Measurements from ENCODE around the gene SLCO2B1. TPM values are rescaled to one million over a fixed set of nuclear protein-coding genes. Genes with fewer than 3 reads are reported as not detected.

SLCO2B1 gene
- total and polyA plus RNA-seq, 2 of the 8 experiments (the other 6 are each of a cell fraction or from before 2014, with no cell fraction given) = 0.03 TPM; not detected in 1

DNA sequence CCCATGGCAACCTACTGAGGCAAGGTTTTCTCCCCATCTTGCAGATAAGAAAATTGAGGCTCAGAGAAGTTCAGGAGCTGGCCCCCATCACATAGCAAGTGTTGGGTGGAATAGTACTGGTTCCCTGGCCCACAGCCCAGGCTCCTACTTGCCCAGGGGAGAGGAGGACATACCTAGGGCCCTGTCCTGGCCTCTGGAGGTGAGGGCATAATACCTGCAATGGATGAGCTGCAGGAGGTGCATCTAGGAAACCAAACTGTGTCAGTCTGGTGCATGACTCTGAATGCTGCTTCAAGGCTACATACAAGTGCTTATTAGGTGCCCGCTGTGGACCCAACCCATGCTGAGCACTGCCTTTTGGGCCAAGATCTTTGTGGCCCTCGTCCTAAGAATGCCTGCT, 49.6 kb downstream of the SLCO2B1 start (continued):
- TF ChIP-seq, protein P1, sequence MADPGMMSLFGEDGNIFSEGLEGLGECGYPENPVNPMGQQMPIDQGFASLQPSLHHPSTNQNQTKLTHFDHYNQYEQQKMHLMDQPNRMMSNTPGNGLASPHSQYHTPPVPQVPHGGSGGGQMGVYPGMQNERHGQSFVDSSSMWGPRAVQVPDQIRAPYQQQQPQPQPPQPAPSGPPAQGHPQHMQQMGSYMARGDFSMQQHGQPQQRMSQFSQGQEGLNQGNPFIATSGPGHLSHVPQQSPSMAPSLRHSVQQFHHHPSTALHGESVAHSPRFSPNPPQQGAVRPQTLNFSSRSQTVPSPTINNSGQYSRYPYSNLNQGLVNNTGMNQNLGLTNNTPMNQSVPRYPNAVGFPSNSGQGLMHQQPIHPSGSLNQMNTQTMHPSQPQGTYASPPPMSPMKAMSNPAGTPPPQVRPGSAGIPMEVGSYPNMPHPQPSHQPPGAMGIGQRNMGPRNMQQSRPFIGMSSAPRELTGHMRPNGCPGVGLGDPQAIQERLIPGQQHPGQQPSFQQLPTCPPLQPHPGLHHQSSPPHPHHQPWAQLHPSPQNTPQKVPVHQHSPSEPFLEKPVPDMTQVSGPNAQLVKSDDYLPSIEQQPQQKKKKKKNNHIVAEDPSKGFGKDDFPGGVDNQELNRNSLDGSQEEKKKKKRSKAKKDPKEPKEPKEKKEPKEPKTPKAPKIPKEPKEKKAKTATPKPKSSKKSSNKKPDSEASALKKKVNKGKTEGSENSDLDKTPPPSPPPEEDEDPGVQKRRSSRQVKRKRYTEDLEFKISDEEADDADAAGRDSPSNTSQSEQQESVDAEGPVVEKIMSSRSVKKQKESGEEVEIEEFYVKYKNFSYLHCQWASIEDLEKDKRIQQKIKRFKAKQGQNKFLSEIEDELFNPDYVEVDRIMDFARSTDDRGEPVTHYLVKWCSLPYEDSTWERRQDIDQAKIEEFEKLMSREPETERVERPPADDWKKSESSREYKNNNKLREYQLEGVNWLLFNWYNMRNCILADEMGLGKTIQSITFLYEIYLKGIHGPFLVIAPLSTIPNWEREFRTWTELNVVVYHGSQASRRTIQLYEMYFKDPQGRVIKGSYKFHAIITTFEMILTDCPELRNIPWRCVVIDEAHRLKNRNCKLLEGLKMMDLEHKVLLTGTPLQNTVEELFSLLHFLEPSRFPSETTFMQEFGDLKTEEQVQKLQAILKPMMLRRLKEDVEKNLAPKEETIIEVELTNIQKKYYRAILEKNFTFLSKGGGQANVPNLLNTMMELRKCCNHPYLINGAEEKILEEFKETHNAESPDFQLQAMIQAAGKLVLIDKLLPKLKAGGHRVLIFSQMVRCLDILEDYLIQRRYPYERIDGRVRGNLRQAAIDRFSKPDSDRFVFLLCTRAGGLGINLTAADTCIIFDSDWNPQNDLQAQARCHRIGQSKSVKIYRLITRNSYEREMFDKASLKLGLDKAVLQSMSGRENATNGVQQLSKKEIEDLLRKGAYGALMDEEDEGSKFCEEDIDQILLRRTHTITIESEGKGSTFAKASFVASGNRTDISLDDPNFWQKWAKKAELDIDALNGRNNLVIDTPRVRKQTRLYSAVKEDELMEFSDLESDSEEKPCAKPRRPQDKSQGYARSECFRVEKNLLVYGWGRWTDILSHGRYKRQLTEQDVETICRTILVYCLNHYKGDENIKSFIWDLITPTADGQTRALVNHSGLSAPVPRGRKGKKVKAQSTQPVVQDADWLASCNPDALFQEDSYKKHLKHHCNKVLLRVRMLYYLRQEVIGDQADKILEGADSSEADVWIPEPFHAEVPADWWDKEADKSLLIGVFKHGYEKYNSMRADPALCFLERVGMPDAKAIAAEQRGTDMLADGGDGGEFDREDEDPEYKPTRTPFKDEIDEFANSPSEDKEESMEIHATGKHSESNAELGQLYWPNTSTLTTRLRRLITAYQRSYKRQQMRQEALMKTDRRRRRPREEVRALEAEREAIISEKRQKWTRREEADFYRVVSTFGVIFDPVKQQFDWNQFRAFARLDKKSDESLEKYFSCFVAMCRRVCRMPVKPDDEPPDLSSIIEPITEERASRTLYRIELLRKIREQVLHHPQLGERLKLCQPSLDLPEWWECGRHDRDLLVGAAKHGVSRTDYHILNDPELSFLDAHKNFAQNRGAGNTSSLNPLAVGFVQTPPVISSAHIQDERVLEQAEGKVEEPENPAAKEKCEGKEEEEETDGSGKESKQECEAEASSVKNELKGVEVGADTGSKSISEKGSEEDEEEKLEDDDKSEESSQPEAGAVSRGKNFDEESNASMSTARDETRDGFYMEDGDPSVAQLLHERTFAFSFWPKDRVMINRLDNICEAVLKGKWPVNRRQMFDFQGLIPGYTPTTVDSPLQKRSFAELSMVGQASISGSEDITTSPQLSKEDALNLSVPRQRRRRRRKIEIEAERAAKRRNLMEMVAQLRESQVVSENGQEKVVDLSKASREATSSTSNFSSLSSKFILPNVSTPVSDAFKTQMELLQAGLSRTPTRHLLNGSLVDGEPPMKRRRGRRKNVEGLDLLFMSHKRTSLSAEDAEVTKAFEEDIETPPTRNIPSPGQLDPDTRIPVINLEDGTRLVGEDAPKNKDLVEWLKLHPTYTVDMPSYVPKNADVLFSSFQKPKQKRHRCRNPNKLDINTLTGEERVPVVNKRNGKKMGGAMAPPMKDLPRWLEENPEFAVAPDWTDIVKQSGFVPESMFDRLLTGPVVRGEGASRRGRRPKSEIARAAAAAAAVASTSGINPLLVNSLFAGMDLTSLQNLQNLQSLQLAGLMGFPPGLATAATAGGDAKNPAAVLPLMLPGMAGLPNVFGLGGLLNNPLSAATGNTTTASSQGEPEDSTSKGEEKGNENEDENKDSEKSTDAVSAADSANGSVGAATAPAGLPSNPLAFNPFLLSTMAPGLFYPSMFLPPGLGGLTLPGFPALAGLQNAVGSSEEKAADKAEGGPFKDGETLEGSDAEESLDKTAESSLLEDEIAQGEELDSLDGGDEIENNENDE (IDR thresholded peaks at IDR 0.05; ENCODE audit: insufficient replicate concordance, low read length) = no peak
- no peak for TF ChIP-seq SIN3A (conservative IDR thresholded peaks at IDR 0.05 in 1 of 2, IDR thresholded peaks at IDR 0.05 in 1 of 2; ENCODE audit: low read depth in 1 of 2, low read length in 2 of 2)
- TF ChIP-seq, protein P2, sequence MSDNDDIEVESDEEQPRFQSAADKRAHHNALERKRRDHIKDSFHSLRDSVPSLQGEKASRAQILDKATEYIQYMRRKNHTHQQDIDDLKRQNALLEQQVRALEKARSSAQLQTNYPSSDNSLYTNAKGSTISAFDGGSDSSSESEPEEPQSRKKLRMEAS (IDR thresholded peaks at IDR 0.05) = no peak
- TF ChIP-seq, protein P3, sequence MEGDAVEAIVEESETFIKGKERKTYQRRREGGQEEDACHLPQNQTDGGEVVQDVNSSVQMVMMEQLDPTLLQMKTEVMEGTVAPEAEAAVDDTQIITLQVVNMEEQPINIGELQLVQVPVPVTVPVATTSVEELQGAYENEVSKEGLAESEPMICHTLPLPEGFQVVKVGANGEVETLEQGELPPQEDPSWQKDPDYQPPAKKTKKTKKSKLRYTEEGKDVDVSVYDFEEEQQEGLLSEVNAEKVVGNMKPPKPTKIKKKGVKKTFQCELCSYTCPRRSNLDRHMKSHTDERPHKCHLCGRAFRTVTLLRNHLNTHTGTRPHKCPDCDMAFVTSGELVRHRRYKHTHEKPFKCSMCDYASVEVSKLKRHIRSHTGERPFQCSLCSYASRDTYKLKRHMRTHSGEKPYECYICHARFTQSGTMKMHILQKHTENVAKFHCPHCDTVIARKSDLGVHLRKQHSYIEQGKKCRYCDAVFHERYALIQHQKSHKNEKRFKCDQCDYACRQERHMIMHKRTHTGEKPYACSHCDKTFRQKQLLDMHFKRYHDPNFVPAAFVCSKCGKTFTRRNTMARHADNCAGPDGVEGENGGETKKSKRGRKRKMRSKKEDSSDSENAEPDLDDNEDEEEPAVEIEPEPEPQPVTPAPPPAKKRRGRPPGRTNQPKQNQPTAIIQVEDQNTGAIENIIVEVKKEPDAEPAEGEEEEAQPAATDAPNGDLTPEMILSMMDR (IDR thresholded peaks at IDR 0.05; ENCODE audit: control extremely low read depth in 1 of 3, insufficient read depth in 1 of 3, low read depth in 1 of 3, low read length in 3 of 3) = no peak
- TF ChIP-seq JUND (IDR thresholded peaks at IDR 0.05; ENCODE audit: low read length) = no peak
- TF ChIP-seq FOSL1 (IDR thresholded peaks at IDR 0.05; ENCODE audit: insufficient read depth, low read depth, low read length) = no peak
- no peak for TF ChIP-seq ZNF274 (IDR thresholded peaks at IDR 0.05; ENCODE audit: borderline replicate concordance, extremely low read depth, low read length)
- no peak for TF ChIP-seq CBX5 (IDR thresholded peaks at IDR 0.05; ENCODE audit: low read depth, low read length)

Data from H1 (cell line).